ENCODE data around the gene AP2A2.

AP2A2 gene

DNA sequence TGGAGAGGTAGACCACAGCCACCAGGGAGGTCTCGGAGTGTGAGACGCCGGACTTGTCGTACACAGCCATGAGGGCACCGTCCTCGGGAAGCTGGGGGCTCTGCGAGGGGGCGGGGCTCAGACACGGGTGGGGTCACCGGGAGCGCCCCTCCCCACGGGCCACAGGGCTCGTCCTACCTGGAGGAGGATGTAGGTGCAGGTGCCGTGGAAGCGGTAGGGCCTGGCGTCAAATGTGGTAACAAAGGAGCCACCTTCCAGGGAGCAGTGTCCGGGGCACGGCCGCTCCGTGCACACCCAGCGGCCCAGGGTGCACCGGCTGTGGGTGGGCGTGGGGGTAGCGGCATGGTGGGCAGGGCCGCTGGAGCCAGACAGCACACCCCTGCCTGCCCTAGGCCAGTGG is 103.4 kb downstream of the AP2A2 start:
- TF ChIP-seq, protein P1, sequence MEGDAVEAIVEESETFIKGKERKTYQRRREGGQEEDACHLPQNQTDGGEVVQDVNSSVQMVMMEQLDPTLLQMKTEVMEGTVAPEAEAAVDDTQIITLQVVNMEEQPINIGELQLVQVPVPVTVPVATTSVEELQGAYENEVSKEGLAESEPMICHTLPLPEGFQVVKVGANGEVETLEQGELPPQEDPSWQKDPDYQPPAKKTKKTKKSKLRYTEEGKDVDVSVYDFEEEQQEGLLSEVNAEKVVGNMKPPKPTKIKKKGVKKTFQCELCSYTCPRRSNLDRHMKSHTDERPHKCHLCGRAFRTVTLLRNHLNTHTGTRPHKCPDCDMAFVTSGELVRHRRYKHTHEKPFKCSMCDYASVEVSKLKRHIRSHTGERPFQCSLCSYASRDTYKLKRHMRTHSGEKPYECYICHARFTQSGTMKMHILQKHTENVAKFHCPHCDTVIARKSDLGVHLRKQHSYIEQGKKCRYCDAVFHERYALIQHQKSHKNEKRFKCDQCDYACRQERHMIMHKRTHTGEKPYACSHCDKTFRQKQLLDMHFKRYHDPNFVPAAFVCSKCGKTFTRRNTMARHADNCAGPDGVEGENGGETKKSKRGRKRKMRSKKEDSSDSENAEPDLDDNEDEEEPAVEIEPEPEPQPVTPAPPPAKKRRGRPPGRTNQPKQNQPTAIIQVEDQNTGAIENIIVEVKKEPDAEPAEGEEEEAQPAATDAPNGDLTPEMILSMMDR (IDR thresholded peaks at IDR 0.05; ENCODE audit: low read depth, low read length, poor library complexity, severe bottlenecking): no peak
- TF ChIP-seq EZH2phosphoT487 (IDR thresholded peaks at IDR 0.05; ENCODE audit: borderline replicate concordance, low read length): no peak
- no peaks in the 10 kb centered on the region for H3K9me2 ChIP-seq (replicated peaks; ENCODE audit: control insufficient read depth, low read length)
- no peaks in the 10 kb centered on the region for H3K79me2 ChIP-seq (ENCODE audit: control insufficient read depth, low read length)
- no peaks in the 10 kb centered on the region for H4K20me1 ChIP-seq (ENCODE audit: control insufficient read depth, insufficient read depth, low read depth, low read length)
- no peaks in the 10 kb centered on the region for H3K27me3 ChIP-seq (ENCODE audit: control insufficient read depth, low read length)
- no peaks in the 10 kb centered on the region for H3F3A ChIP-seq (ENCODE audit: control insufficient read depth, insufficient read depth)
- H3K9me3 ChIP-seq (ENCODE audit: control insufficient read depth, insufficient read depth, low read length): no peaks in the 10 kb centered on the region
- H3K4me2 ChIP-seq (ENCODE audit: low read length): no peak overlapping the region
- no peak overlapping the region for H3K4me3 ChIP-seq (ENCODE audit: low read length)
- H3K4me1 ChIP-seq (ENCODE audit: control insufficient read depth, low read length): no peaks in the 10 kb centered on the region
- no peaks in the 10 kb centered on the region for H3K36me3 ChIP-seq (ENCODE audit: control insufficient read depth, low read length)
- H3K27ac ChIP-seq (ENCODE audit: low read depth, low read length): no peak overlapping the region

DNA sequence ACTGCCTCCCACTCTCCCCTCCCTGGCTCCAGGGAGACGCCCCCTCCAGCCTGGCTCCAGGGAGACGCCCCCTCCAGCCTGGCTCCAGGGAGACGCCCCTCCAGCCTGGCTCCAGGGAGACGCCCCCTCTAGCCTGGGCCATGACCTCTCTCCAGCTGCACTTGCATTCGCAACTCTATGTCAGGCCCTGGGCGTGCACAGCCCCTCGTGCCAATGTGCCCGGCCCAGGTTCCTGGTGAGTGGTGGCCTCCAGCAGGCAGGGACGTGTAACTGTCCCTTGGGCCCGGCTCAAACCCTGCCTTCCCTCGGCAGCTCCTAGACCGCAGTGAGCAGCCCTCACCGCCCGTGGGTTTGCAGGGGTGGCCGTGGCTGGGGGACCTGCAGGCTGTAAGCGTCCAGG is 104.0 kb downstream of the AP2A2 start:
- H3K4me2 ChIP-seq (ENCODE audit: low read length): no peak overlapping the region
- no peaks in the 10 kb centered on the region for H3K36me3 ChIP-seq (ENCODE audit: control insufficient read depth, low read length)
- H3K79me2 ChIP-seq (ENCODE audit: control insufficient read depth, low read length): no peaks in the 10 kb centered on the region
- H3K4me1 ChIP-seq (ENCODE audit: control insufficient read depth, low read length): no peaks in the 10 kb centered on the region
- no peak overlapping the region for H3K4me3 ChIP-seq (ENCODE audit: low read length)
- H3K27me3 ChIP-seq (ENCODE audit: control insufficient read depth, low read length): no peaks in the 10 kb centered on the region
- H3F3A ChIP-seq (ENCODE audit: control insufficient read depth, insufficient read depth): no peaks in the 10 kb centered on the region
- H3K9me2 ChIP-seq (replicated peaks; ENCODE audit: control insufficient read depth, low read length): no peaks in the 10 kb centered on the region
- H3K27ac ChIP-seq (ENCODE audit: low read depth, low read length): no peak overlapping the region
- H4K20me1 ChIP-seq (ENCODE audit: control insufficient read depth, insufficient read depth, low read depth, low read length): no peaks in the 10 kb centered on the region
- H3K9me3 ChIP-seq (ENCODE audit: control insufficient read depth, insufficient read depth, low read length): no peaks in the 10 kb centered on the region
- TF ChIP-seq EZH2phosphoT487 (IDR thresholded peaks at IDR 0.05; ENCODE audit: borderline replicate concordance, low read length): no peak
- TF ChIP-seq, protein P1 (IDR thresholded peaks at IDR 0.05; ENCODE audit: low read depth, low read length, poor library complexity, severe bottlenecking): no peak

DNA sequence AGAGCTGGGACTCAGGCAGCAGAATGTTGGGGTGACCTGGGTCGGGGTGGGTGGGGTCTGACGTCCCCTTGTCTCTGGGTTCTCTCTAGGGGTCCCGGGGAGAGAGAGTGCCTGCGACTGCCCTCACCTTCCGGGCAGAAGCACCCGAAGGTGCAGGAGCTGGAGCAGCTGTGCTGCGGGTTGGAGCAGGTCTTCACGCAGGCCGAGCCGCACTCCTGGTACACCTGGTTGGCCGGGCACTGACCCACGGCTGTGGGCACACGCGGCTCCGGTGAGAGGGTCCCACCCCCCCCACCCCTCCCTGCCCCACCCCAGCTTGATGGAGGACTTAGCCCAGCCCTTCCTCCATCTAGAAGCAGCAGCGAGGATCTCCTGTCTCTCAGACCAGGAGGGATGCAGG is 104.4 kb downstream of the AP2A2 start:
- no peaks in the 10 kb centered on the region for H3F3A ChIP-seq (ENCODE audit: control insufficient read depth, insufficient read depth)
- H3K36me3 ChIP-seq (ENCODE audit: control insufficient read depth, low read length): no peaks in the 10 kb centered on the region
- no peak overlapping the region for H3K4me2 ChIP-seq (ENCODE audit: low read length)
- H3K27ac ChIP-seq (ENCODE audit: low read depth, low read length): no peak overlapping the region
- no peak overlapping the region for H3K4me3 ChIP-seq (ENCODE audit: low read length)
- H3K9me2 ChIP-seq (replicated peaks; ENCODE audit: control insufficient read depth, low read length): no peaks in the 10 kb centered on the region
- H4K20me1 ChIP-seq (ENCODE audit: control insufficient read depth, insufficient read depth, low read depth, low read length): no peaks in the 10 kb centered on the region
- no peaks in the 10 kb centered on the region for H3K27me3 ChIP-seq (ENCODE audit: control insufficient read depth, low read length)
- TF ChIP-seq, protein P1 (IDR thresholded peaks at IDR 0.05; ENCODE audit: low read depth, low read length, poor library complexity, severe bottlenecking): no peak
- no peak for TF ChIP-seq EZH2phosphoT487 (IDR thresholded peaks at IDR 0.05; ENCODE audit: borderline replicate concordance, low read length)
- no peaks in the 10 kb centered on the region for H3K4me1 ChIP-seq (ENCODE audit: control insufficient read depth, low read length)
- H3K9me3 ChIP-seq (ENCODE audit: control insufficient read depth, insufficient read depth, low read length): no peaks in the 10 kb centered on the region
- no peaks in the 10 kb centered on the region for H3K79me2 ChIP-seq (ENCODE audit: control insufficient read depth, low read length)

DNA sequence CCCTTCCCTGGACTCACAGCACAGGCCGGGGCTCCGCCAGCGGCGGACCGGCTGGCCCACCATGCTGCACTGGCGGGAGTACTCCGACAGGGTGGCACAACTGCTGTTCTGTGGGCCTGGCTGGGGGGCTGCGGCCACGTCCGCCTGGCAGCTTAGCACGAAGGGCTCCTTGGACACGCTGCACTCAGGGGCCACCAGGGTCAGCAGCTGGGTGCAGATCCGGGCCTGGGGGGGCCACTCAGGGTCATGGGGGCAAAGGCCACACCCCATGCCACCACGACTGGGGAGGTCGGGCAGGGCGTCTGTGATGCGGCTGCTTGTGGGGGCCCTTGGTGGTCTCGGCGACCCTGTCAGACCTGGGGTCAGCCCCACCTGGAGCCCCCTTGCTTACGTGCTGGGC is 104.9 kb downstream of the AP2A2 start:
- no peaks in the 10 kb centered on the region for H3K79me2 ChIP-seq (ENCODE audit: control insufficient read depth, low read length)
- no peak overlapping the region for H3K4me2 ChIP-seq (ENCODE audit: low read length)
- no peaks in the 10 kb centered on the region for H3K9me3 ChIP-seq (ENCODE audit: control insufficient read depth, insufficient read depth, low read length)
- H3K27ac ChIP-seq (ENCODE audit: low read depth, low read length): no peak overlapping the region
- H3F3A ChIP-seq (ENCODE audit: control insufficient read depth, insufficient read depth): no peaks in the 10 kb centered on the region
- no peak overlapping the region for H3K4me3 ChIP-seq (ENCODE audit: low read length)
- H3K27me3 ChIP-seq (ENCODE audit: control insufficient read depth, low read length): no peaks in the 10 kb centered on the region
- H3K36me3 ChIP-seq (ENCODE audit: control insufficient read depth, low read length): no peaks in the 10 kb centered on the region
- no peaks in the 10 kb centered on the region for H3K9me2 ChIP-seq (replicated peaks; ENCODE audit: control insufficient read depth, low read length)
- TF ChIP-seq EZH2phosphoT487 (IDR thresholded peaks at IDR 0.05; ENCODE audit: borderline replicate concordance, low read length): no peak
- TF ChIP-seq, protein P1 (IDR thresholded peaks at IDR 0.05; ENCODE audit: low read depth, low read length, poor library complexity, severe bottlenecking): no peak
- H3K4me1 ChIP-seq (ENCODE audit: control insufficient read depth, low read length): no peaks in the 10 kb centered on the region
- no peaks in the 10 kb centered on the region for H4K20me1 ChIP-seq (ENCODE audit: control insufficient read depth, insufficient read depth, low read depth, low read length)
